ENCODE data around the gene LUZP1.

Gene LUZP1

GRCh38 chr1:23116216-23116836, 52.3 kb downstream of the LUZP1 start:
- no peak for TF ChIP-seq CTCF (IDR thresholded peaks at IDR 0.05; ENCODE audit: borderline replicate concordance, control extremely low read depth, extremely low read depth, insufficient read depth, missing control alignments)
- in situ Hi-C loops (cut with MboI; ENCODE audit: low sequenced_read_pairs, unreplicated experiment) = no loop called here
- DNase-seq (ENCODE audit: low spot score) = no peak

- in situ Hi-C loops (cut with MboI; ENCODE audit: low sequenced_read_pairs, unreplicated experiment) = no loop called here
- no peak for DNase-seq (ENCODE audit: low spot score)
- TF ChIP-seq CTCF (IDR thresholded peaks at IDR 0.05; ENCODE audit: borderline replicate concordance, control extremely low read depth, extremely low read depth, insufficient read depth, missing control alignments) = no peak
Measured at GRCh38 chr1:23114424-23115079, 54.1 kb downstream of the LUZP1 start.

GRCh38 chr1:23111600-23112535, 56.8 kb downstream of the LUZP1 start:
- in situ Hi-C loops (cut with MboI; ENCODE audit: low sequenced_read_pairs, unreplicated experiment) = no loop called here
- DNase-seq (ENCODE audit: low spot score) = no peak
- TF ChIP-seq CTCF (IDR thresholded peaks at IDR 0.05; ENCODE audit: borderline replicate concordance, control extremely low read depth, extremely low read depth, insufficient read depth, missing control alignments) = no peak

GRCh38 chr1:23110391-23110790, 58.3 kb downstream of the LUZP1 start:
- in situ Hi-C loops (cut with MboI; ENCODE audit: low sequenced_read_pairs, unreplicated experiment) = no loop called here
- no peak for DNase-seq (ENCODE audit: low spot score)
- no peak for TF ChIP-seq CTCF (IDR thresholded peaks at IDR 0.05; ENCODE audit: borderline replicate concordance, control extremely low read depth, extremely low read depth, insufficient read depth, missing control alignments)

- TF ChIP-seq CTCF (IDR thresholded peaks at IDR 0.05; ENCODE audit: borderline replicate concordance, control extremely low read depth, extremely low read depth, insufficient read depth, missing control alignments) = no peak
- in situ Hi-C loops (cut with MboI; ENCODE audit: low sequenced_read_pairs, unreplicated experiment) = no loop called here
- no peak for DNase-seq (ENCODE audit: low spot score)
Measured at GRCh38 chr1:23108918-23109533, 59.6 kb downstream of the LUZP1 start.

All from GM13976 (cell line).